ENCODE measurements around the gene STARD13. TPM values are rescaled to one million over a fixed set of nuclear protein-coding genes. Genes with fewer than 3 reads are reported as not detected.

STARD13 gene
- total RNA-seq, 4 donors from 2014 or later = 36.8 to 65.6 (median 46.0) TPM

DNA sequence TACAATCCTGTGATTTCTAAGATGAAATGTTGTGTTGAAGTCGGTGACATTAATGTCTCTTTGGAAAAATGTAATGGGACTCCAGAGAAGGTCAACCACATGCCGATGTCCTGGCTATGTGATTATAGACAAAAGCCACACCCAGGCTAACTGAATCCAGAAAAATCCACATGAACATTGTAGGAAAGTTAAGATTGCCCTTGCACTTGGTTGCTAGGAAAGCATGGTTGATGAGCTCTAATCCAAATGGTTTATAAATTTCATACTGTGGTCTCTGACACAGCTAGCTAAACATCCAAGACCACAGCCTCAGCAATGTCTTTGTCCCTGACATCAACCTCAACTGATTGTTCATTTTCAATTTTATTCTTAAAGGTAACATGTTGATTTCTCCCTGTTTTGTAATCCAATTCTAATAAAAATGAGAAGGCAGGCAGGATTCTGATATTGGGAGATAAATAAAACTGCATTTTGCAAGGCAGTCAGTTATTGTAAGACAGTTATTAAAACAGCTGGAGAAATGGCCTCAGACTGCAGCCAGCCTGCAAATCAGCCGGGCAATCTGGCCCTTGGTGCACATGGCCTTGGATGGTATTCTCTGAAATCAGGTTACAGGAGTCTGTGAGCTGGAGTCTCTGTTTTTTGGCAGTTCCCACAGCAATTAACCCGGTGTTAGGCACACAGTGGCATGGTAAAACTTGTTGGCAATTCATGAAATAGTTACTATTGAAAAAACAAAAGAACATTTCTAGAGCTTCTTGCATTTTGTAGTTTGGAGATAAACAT is 93.9 kb downstream of the STARD13 start:
- Histone ChIP-seq H3K9me3 (no peaks in the 10 kb centered on the region), H3K4me1 (peaks cover 3 to 16% of the 10 kb centered on the region in 2 donors), H3K27ac (peak overlapping the region in 1 of 2 donors; percentile 11), H3K36me3 (no peaks in the 10 kb centered on the region), H3K27me3 (no peaks in the 10 kb centered on the region), H3K4me3 (no peak overlapping the region)
- no peak for DNase-seq
- TF ChIP-seq, protein P1, sequence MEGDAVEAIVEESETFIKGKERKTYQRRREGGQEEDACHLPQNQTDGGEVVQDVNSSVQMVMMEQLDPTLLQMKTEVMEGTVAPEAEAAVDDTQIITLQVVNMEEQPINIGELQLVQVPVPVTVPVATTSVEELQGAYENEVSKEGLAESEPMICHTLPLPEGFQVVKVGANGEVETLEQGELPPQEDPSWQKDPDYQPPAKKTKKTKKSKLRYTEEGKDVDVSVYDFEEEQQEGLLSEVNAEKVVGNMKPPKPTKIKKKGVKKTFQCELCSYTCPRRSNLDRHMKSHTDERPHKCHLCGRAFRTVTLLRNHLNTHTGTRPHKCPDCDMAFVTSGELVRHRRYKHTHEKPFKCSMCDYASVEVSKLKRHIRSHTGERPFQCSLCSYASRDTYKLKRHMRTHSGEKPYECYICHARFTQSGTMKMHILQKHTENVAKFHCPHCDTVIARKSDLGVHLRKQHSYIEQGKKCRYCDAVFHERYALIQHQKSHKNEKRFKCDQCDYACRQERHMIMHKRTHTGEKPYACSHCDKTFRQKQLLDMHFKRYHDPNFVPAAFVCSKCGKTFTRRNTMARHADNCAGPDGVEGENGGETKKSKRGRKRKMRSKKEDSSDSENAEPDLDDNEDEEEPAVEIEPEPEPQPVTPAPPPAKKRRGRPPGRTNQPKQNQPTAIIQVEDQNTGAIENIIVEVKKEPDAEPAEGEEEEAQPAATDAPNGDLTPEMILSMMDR (IDR thresholded peaks at IDR 0.05) = no peak
- no peak for TF ChIP-seq POLR2A (IDR thresholded peaks at IDR 0.05)
- intact Hi-C loops (cut with DNase I; ENCODE audit: low total_unique reads) = no loop called here

DNA sequence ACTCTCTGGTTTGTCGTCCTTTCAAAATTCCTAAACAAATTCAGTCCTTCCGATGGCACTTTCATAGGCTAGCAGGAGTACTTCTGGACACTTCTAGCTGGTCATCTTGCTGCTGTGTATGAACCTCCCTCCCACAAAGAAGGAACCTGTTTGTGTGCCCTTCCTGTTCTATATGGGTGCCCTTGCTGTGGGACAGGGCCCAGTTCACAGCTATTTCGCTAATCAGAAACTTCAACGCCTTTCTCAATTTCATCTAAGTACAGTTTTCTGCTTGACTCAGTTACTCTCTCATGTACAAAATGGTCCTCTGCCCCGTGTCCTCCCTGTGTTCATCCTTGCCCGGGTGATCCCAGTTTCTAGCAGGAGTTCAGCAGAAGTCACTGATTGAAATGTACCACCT is 96.1 kb downstream of the STARD13 start:
- H3K4me1 ChIP-seq = peaks cover 3 to 13% of the 10 kb centered on the region in 2 donors
- TF ChIP-seq POLR2A (IDR thresholded peaks at IDR 0.05) = no peak
- TF ChIP-seq, protein P1 (IDR thresholded peaks at IDR 0.05) = no peak
- DNase-seq = no peak

DNA sequence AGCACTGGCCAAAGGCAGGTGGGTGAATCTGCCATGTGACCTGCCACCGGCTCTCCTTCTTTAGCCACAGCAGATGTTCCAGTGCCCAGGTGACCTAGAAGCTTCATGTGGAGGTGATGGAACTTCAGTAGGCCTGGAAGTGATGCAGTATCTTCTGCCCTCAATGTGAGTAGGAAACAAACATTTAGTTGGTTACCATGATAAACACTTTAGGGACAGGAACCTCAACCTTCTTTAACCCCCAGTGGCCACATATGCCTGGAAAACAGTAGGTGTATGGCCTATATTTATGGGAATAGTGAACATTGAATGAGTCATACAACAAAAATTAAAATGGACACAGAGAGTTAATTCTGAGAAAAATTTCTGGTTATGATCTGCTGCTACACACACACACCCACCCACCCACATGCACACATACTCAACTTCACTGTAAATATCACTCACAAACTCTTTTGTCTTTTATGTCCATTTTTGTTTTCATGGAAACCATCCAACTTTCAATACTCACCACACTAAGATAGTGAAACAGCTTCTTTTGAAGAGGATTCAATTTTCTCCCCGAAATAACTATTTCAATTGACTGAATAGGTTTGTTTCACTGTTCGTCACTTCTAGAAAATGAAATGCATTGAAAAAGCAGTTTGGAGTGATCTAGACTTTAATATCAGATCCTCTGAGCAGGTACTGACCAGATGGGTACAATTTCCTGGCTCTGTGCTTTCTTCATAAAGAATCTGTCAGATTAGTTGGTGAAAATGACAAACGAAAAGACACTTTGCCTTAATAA is 97.3 kb downstream of the STARD13 start:
- Histone ChIP-seq H3K9me3 (no peaks in the 10 kb centered on the region), H3K4me1 (peaks cover 4 to 13% of the 10 kb centered on the region in 2 donors), H3K4me3 (no peak overlapping the region), H3K27me3 (no peaks in the 10 kb centered on the region), H3K27ac (peak overlapping the region; percentile 48 to 76), H3K36me3 (no peaks in the 10 kb centered on the region)
- DNase-seq = no peak
- TF ChIP-seq, protein P1 (IDR thresholded peaks at IDR 0.05) = no peak
- TF ChIP-seq POLR2A (IDR thresholded peaks at IDR 0.05) = no peak
- intact Hi-C loops (cut with DNase I; ENCODE audit: low total_unique reads) = no loop called here

More for the DNA sequence above, 96.1 kb downstream of the STARD13 start:
- Histone ChIP-seq H3K36me3 (no peaks in the 10 kb centered on the region), H3K9me3 (no peaks in the 10 kb centered on the region), H3K27ac (peak overlapping the region; percentile 48 to 76), H3K27me3 (no peaks in the 10 kb centered on the region), H3K4me3 (no peak overlapping the region)
- intact Hi-C loops (cut with DNase I; ENCODE audit: low total_unique reads) = no loop called here

DNA sequence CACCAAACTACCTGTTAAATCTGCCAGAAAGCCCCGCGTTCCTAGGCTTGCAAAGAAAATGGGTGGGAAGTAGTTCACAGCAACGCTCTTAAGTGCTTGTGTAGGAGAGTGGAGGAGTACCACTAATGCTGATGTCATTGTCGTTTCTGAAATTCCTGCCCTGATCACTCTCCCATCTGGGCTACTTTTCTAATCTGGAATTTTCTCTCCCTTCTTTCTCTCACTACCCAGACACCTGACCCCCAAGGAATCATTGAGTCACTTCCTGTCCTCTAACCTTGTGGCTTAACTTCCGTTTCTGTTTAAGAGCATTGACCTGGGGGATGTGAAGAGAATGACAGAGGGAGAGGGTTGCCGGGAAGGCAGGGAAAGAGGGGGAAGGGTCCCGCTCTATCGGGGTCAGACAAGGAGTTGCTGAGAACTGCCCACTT is 98.7 kb downstream of the STARD13 start:
- Histone ChIP-seq H3K27me3 (no peaks in the 10 kb centered on the region), H3K36me3 (no peaks in the 10 kb centered on the region), H3K27ac (peak overlapping the region; percentile 48 to 76), H3K4me1 (peaks cover 4 to 13% of the 10 kb centered on the region in 2 donors), H3K9me3 (no peaks in the 10 kb centered on the region), H3K4me3 (no peak overlapping the region)
- intact Hi-C loops (cut with DNase I; ENCODE audit: low total_unique reads) = no loop called here
- no peak for DNase-seq
- no peak for TF ChIP-seq POLR2A (IDR thresholded peaks at IDR 0.05)
- TF ChIP-seq, protein P1 (IDR thresholded peaks at IDR 0.05) = no peak

DNA sequence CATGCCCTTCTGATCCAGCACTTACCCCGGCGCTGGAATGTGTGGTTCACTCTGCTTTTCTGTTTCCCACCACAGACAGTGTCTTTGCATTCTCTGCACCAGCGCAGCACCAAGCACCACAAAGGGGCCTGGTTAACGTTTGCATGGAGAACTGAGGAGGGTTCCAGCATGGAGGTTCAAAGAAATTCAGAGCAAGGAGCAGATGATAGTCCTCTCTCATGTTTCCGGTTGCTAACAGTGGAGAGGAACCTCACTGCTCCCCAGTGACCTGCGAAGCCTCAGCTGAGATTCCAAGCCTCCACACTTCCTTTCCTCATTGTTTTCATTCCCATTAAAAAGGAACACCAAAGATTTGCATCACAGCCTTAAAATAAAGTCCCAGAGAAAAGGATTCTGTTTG is 99.7 kb downstream of the STARD13 start:
- intact Hi-C loops (cut with DNase I; ENCODE audit: low total_unique reads) = no loop called here
- no peak overlapping the region for H3K4me3 ChIP-seq
- H3K27me3 ChIP-seq = no peaks in the 10 kb centered on the region
- H3K4me1 ChIP-seq = peaks cover 4 to 13% of the 10 kb centered on the region in 2 donors
- DNase-seq = no peak
- peak overlapping the region; percentile 48 to 76 for H3K27ac ChIP-seq
- H3K9me3 ChIP-seq = no peaks in the 10 kb centered on the region
- no peaks in the 10 kb centered on the region for H3K36me3 ChIP-seq
- TF ChIP-seq, protein P1 (IDR thresholded peaks at IDR 0.05) = no peak
- TF ChIP-seq POLR2A (IDR thresholded peaks at IDR 0.05) = no peak
